Activated naive CD4-positive, alpha-beta T cell treated with anti-CD3 and anti-CD28 coated beads, Interleukin-2, amount 50 U/mL, for 72 hours (primary cell): ENCODE measurements around the gene SOWAHA. TPM values are rescaled to one million over a fixed set of nuclear protein-coding genes. Genes with fewer than 3 reads are reported as not detected.

Experiments
- ATAC-seq, 2 donors: fragments of 150-1000 bp; cut with Tn5 transposase; 2 replicates each; pipeline ENCODE4 v1.10.0; 2021; ENCODE audit warnings: mild to moderate bottlenecking in 2 of 2, moderate library complexity in 2 of 2
- DNase-seq, 2 donors: peaks; one replicate each; pipeline ENCODE4 v3.0.0; 2021 to 2022; ENCODE audit warnings: low spot score in 2 of 2
- H3K27ac Mint-ChIP-seq, 2 donors: one replicate each; pipeline ENCODE4 v1.8.0; 2022; ENCODE audit warnings: mild to moderate bottlenecking in 2 of 2, mixed read lengths in 2 of 2
- H3K36me3 Mint-ChIP-seq, 2 donors: one replicate each; pipeline ENCODE4 v1.8.0; 2022; ENCODE audit warnings: mixed read lengths in 2 of 2
- H3K9me3 Mint-ChIP-seq, 2 donors: one replicate each; pipeline ENCODE4 v1.8.0; 2022; ENCODE audit warnings: mixed read lengths in 2 of 2
- total RNA-seq, 2 donors: library from RNA; stranded (reverse); gene quantifications; one replicate each; pipeline ENCODE4 v1.2.3, GENCODE V29; 2022

Gene SOWAHA
- total RNA-seq, 2 donors from 2014 or later: not detected

- DNase-seq: no peak
- Mint-ChIP-seq H3K36me3 (peaks cover 5% of the 10 kb centered on the region in 2 donors), H3K27ac (no peak overlapping the region), H3K9me3 (no peaks in the 10 kb centered on the region)
- no peak for ATAC-seq
Observed at GRCh38 chr5:132815454-132815853, 2.4 kb downstream of the SOWAHA start.

DNA sequence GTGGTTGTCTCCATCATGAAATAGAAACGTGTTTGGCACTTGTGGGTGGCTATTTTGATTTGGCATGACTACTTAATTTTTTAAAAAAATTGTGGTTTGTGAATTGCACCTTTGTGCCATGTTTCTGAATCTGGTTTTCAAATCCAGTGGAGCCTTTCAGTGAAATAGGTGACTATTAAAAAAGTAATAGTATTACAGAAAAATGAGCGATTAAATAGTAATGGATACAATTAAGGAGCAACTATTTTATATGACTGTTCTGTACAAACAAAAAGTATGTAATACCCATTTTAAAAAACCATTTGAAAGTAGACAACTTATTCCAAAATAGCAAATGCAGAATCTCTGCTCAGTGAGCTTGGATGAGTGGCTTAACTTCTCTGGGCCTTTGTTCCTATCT lies 3.0 kb downstream of the SOWAHA start:
- Mint-ChIP-seq H3K27ac (no peak overlapping the region), H3K9me3 (no peaks in the 10 kb centered on the region), H3K36me3 (peaks cover 5% of the 10 kb centered on the region in 2 donors)
- DNase-seq (no peak), ATAC-seq (no peak)

DNA sequence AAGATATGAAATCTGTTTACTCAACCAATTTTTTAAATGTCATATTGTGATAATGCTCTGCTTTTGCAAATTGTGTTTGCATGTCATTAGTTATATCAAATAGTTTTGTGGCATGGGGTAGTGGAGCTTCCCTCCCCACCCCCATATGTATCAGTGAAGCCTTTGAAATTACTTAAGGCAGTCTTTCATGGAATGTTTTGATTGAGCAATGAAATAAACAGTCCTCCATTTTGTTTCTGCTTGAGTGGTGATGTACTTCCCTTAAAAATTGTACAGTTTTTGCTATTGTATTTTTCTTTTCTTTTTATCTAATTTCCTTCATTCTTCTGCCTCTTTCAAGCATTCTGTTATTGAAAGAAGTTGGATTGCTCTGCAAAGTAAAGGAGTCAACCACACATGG lies 3.5 kb downstream of the SOWAHA start:
- Mint-ChIP-seq H3K36me3 (peaks cover 5% of the 10 kb centered on the region in 2 donors), H3K9me3 (no peaks in the 10 kb centered on the region), H3K27ac (no peak overlapping the region)
- no peak for DNase-seq
- no peak for ATAC-seq

- ATAC-seq (no peak), DNase-seq (no peak)
- no peak overlapping the region for H3K27ac Mint-ChIP-seq
- no peaks in the 10 kb centered on the region for H3K9me3 Mint-ChIP-seq
- H3K36me3 Mint-ChIP-seq: peaks cover 5% of the 10 kb centered on the region in 2 donors
Observed at GRCh38 chr5:132817011-132817410, 3.9 kb downstream of the SOWAHA start.

GRCh38 chr5:132819468-132819867 lies 6.4 kb downstream of the SOWAHA start:
- Mint-ChIP-seq H3K9me3 (no peaks in the 10 kb centered on the region), H3K27ac (no peak overlapping the region), H3K36me3 (peaks cover 5% of the 10 kb centered on the region in 2 donors)
- ATAC-seq: no peak
- no peak for DNase-seq

DNA sequence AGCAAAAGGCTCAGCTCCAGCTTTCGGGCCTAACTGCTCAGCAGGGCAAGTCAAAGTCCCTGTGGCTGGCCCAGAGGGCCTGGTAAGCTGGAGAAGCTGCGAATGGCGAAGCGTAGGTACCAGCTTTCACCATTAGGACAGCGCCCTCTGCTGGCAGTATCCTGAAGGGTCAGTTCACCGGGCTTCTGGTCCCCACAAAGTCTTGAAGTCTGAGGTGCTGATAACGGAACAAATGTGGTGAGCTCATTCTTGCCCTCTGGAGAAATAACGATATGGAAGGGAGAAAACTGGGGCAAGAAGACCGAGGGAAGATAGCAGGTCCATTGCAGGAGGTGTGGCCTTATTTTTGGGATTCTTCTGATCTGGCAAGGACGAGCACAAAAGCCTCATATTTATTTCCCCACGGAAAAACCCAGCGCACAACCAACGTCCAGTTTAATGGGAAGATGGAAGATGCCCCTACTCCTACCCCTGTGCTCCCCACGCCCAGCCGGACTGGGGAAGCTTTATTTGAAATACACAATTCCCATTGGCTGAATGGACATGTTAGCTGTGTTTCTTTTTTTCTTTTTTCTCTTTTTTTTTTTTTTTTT lies 7.2 kb downstream of the SOWAHA start:
- ATAC-seq: peak; percentile 87 to 95
- H3K36me3 Mint-ChIP-seq: peaks cover 1% of the 10 kb centered on the region in 2 donors
- no peaks in the 10 kb centered on the region for H3K9me3 Mint-ChIP-seq
- no peak overlapping the region for H3K27ac Mint-ChIP-seq
- DNase-seq: peak; percentile 81 to 94

DNA sequence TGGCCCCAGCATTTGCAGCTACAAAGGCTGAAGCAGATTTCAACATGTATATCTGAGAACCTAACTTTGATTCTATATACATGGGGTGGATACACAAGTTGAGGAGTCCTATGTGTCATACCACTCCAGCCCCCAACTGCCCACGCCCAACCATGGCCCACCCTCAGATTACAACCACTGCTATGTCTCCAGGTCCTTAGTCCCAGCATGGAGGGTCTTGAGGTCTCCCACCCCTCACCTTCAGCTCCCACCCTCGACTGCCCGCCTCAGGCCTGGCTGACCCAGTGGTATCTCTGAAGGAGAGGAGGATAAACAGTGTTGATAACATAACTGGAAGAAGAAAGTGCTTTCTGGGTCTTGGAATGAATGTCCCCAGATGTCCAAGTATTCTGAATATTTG lies 8.2 kb downstream of the SOWAHA start:
- no peak overlapping the region for H3K27ac Mint-ChIP-seq
- H3K36me3 Mint-ChIP-seq: no peaks in the 10 kb centered on the region
- DNase-seq (no peak), ATAC-seq (no peak)
- no peaks in the 10 kb centered on the region for H3K9me3 Mint-ChIP-seq

DNA sequence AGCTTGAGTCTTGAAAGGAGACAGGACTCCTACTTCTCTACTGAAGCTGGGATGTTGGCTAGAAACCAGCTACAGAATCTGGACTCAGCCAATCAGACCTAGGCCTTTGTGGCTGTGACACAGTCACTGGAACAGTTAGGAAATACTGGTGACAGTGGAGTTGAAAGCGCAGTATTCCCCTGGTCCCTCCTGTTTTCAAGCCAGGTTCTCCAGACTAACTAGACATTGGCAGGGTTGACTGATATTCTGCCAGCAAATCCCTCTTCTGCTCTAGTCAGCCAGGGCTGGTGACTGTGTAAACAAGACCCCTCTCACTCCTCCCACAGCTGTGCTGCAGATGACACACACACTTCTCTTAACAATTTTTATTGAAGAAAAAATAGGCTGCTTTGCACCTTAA lies 8.7 kb downstream of the SOWAHA start:
- H3K9me3 Mint-ChIP-seq: no peaks in the 10 kb centered on the region
- H3K27ac Mint-ChIP-seq: no peak overlapping the region
- ATAC-seq (no peak), DNase-seq (no peak)
- H3K36me3 Mint-ChIP-seq: no peaks in the 10 kb centered on the region

GRCh38 chr5:132822650-132823480 lies 9.8 kb downstream of the SOWAHA start:
- Mint-ChIP-seq H3K27ac (no peak overlapping the region), H3K36me3 (no peaks in the 10 kb centered on the region), H3K9me3 (no peaks in the 10 kb centered on the region)
- DNase-seq: no peak
- peak in 1 of 2 donors; percentile 17 for ATAC-seq

GRCh38 chr5:132823481-132824050 lies 10.5 kb downstream of the SOWAHA start:
- DNase-seq: no peak
- H3K27ac Mint-ChIP-seq: no peak overlapping the region
- no peak for ATAC-seq
- H3K9me3 Mint-ChIP-seq: no peaks in the 10 kb centered on the region
- no peaks in the 10 kb centered on the region for H3K36me3 Mint-ChIP-seq

- Mint-ChIP-seq H3K9me3 (no peaks in the 10 kb centered on the region), H3K27ac (no peak overlapping the region), H3K36me3 (no peaks in the 10 kb centered on the region)
- ATAC-seq (no peak), DNase-seq (no peak)
Observed at GRCh38 chr5:132824426-132824825, 11.3 kb downstream of the SOWAHA start.

DNA sequence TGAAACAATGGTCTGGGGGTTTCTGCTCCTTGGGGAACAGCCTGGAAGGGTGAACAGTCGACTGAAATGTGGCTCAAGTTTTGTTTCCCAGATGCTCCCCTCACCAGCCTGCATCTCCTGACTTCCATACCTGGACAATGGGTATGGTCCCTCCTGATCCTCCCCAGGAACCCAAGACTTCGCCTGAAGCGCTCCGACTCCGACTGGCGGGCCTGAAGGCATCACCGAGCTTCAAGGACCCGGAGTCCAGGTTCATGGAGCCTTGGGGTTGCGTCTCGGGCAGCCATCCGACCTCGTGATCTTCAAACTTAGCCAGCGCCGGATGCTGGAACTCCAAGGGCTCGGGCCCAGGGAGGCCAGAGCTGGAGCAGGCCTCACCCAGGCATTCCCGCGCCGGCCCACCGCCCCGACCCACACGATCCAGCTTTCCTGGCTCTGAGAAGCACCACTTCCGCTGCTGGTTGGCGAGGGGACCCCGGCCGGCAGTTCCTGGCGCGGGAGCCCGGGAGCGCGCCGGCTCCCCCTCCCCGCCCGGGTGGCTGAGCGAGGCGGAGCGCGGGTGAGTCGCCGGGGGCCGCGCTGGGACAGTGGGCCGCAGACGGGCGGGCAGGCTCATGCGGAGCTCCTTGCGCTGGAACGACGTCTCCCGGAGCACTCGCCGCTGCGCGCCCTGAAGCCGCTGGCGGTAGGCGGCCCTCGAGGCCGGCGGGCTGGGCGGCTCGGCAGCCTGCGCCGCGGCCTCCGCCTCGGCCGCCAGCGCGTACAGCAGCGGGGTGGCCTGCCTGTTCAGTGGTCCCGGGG lies 12.1 kb downstream of the SOWAHA start:
- DNase-seq (no peak), ATAC-seq (peak in 1 of 2 donors; percentile 10)
- H3K27ac Mint-ChIP-seq: no peak overlapping the region
- no peaks in the 10 kb centered on the region for H3K9me3 Mint-ChIP-seq
- no peaks in the 10 kb centered on the region for H3K36me3 Mint-ChIP-seq

DNA sequence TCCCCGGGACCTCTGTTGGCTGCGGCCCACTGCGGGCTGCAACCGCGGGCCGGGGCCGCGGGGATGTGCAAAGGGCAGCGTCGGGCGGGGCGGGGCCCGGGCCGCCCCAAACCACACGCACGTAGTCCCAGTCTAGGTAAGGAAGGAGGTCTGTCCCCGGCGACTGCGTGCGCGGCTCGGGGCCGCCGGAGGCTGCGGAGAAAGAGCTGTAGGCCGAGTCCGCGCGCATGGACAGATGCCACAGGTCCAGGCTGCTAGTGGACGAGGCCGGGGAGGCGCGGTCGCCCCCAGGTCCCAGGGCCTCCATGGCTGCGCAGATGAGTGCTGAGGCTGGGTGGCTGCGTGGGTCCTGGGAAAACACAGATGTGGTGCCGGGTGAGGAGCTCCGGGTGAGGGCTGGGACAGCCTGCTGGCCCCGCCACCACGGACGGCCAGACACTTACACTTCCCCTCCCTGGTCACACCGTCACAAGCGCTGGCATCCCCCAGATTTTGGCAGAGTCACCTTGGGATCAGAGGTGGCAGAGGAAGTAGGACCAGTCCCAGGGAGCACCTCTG lies 12.8 kb downstream of the SOWAHA start:
- Mint-ChIP-seq H3K36me3 (no peaks in the 10 kb centered on the region), H3K9me3 (no peaks in the 10 kb centered on the region), H3K27ac (no peak overlapping the region)
- DNase-seq (no peak), ATAC-seq (peak in 1 of 2 donors; percentile 59)

GRCh38 chr5:132826424-132827082 lies 13.5 kb downstream of the SOWAHA start:
- Mint-ChIP-seq H3K36me3 (no peaks in the 10 kb centered on the region), H3K9me3 (no peaks in the 10 kb centered on the region), H3K27ac (no peak overlapping the region)
- DNase-seq: no peak
- ATAC-seq: no peak

GRCh38 chr5:132827943-132828673 lies 15.0 kb downstream of the SOWAHA start:
- Mint-ChIP-seq H3K9me3 (no peaks in the 10 kb centered on the region), H3K36me3 (no peaks in the 10 kb centered on the region), H3K27ac (no peak overlapping the region)
- no peak for ATAC-seq
- no peak for DNase-seq
